AG20443 (cell line): ENCODE measurements around the gene MOCS1.

Source experiments
- DNase-seq: peaks from one replicate; pipeline ENCODE4 v3.0.0; 2012; ENCODE audit warnings: low spot score, mixed read lengths

MOCS1 gene

DNA sequence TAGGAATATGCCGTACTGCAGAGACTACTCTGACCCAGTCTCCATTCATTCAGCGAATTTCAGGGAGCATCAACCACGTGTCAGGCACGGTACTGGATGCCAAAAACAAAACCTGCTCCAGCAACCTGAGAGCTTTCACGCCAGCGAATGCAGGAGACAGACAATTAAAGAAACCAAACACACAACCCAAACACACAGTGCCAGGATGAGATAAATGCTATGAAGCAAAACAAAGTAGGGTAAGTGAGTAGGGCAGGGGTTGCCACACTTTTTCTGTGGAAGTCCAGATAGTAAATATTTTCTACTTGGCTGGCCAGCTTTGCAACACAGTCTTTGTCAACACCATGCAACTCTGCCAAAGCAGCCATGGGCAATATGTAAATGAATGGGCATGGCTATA is 10.0 kb downstream of the MOCS1 start:
- DNase-seq: no peak

DNA sequence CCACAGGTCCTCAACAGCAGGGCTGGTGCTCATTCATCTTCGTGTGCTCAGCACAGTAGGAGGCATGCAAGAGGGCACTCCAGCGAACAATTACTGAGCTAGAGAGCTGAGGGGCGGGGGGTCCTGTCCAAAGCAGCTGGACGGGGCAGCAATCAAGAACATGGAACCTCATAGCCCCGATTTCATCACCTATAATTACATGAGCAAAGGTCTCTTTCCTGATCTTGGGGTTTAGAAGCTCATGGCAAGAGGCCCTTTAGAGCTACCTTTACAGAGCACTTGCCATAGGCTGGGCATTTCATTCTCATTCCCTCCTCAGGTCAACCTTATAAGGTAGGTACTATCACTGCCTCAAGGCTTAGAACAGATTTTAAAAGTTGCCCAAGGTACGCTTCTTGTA is 10.4 kb downstream of the MOCS1 start:
- no peak for DNase-seq

- no peak for DNase-seq
Measured at GRCh38 chr6:39923394-39923793, 10.9 kb downstream of the MOCS1 start.

DNA sequence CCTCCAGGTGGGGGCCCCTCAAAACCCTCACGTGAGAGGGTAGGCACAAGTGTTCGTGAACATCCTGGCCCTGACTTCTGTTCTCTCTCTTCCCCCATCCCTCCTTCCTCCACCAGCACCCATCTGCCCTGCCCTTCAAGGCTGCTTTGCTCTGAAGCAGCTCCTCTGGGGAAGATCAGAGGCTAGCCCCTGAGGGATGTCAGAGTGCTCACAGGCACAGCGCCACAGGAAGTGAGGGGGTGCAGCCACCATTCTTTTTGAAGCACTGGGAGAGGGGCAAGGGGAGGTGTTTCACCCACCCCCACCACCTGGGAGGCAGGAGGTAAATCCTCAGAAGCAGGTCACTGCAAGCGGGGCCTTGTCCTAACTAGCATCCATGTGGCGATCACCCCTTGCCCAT is 11.4 kb downstream of the MOCS1 start:
- DNase-seq: no peak

GRCh38 chr6:39920157-39920556 is 14.1 kb downstream of the MOCS1 start:
- no peak for DNase-seq

DNA sequence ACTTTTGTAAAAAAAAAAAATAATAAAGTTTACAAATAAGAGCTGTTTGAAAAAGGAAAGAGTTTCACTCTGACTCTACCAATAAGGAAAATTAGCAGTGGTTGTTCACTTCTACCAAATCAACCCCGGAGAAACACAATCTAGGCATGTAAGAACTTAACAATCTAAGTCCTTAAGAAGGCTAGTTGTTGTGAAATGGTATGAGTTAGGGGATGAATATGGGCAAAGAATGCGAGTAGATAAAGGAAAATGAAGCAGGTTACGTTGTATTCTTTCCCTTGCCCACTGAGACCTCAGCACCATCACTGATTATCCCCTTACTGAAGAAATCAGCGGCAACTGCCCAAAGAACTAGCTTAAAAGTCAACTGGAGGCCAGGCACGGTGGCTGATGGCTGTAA is 15.4 kb downstream of the MOCS1 start:
- no peak for DNase-seq

DNA sequence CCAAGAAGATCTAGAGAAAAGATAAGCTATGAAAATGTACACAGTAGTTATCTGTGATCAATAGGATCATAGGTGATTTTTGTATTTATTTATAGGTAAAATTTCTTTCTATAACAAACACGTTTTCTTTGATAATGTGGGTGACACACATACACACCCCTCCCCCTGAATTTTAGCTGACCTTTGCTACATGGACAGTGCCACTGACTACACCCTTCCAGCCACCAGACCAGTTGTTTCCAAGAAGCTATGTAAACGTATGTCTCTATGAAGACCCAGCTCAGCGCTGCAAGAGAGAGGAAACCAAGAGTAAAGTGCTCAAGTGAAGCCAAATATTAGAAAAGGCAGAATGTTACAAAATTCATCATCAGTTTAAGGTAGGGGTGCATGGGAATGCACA is 16.3 kb downstream of the MOCS1 start:
- DNase-seq: no peak

- DNase-seq: no peak
Measured at GRCh38 chr6:39917329-39917728, 16.9 kb downstream of the MOCS1 start.

GRCh38 chr6:39915866-39916265 is 18.4 kb downstream of the MOCS1 start:
- no peak for DNase-seq

DNA sequence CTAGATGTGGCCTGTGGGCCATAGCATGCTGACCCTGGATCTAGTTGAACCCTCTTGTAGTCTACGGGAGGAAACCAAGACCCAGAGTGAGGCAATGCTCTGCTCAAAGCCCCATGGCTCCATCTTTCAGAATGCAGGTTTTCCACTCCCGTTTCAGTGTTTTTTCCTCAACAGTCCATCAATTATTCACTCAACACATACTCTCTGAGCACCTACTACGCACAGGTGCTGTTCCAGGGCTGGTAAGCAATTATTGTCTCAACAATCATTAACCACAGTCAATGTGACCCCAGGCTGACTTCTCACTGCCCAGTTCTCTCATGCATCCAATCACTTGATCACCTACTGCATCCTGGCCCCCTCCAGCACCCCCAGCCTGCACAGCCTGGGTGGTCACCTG is 20.0 kb downstream of the MOCS1 start:
- DNase-seq: no peak

- no peak for DNase-seq
Measured at GRCh38 chr6:39913391-39913916, 20.8 kb downstream of the MOCS1 start.

DNA sequence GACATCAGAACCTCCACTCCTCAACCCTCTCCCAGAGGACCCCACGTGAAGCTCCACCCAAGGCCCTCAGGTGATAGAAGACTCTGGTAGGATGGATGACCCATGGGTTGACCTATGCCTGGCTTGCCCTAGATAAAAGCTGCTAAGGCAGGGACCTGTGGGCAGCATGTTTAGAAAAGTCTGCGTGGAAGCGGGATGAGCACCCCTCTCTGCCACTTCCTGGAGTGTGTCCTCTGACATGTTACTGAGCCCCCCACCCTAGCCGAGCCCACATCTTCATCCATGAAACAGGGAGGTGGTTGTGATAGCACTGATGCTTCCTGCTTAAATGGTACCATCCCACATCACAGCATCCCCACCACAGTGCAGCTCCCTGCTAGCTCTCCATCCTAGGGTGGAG is 21.8 kb downstream of the MOCS1 start:
- no peak for DNase-seq

GRCh38 chr6:39911513-39912125 is 22.6 kb downstream of the MOCS1 start:
- no peak for DNase-seq

GRCh38 chr6:39910744-39911143 is 23.5 kb downstream of the MOCS1 start:
- DNase-seq: no peak

- no peak for DNase-seq
Measured at GRCh38 chr6:39910164-39910563, 24.1 kb downstream of the MOCS1 start.

DNA sequence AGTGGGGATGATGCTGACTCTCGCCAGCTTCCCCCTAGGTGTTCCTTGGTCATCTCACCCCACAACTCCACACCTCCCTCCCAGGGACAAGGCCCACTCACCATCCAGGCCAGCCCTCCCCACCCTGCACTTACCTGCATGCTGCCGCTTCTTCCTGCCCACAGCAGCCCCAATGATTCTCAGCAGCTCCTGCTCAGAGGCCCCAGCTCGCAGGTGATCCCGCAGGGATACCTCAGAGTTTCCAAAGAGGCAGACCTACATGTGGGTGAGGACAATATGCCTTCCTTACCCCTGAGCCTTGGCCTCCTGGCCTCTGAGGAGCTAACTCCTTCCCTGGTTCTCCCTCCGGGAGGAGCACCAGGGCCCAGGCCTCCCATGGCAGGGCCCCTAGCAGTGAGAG is 24.6 kb downstream of the MOCS1 start:
- no peak for DNase-seq

DNA sequence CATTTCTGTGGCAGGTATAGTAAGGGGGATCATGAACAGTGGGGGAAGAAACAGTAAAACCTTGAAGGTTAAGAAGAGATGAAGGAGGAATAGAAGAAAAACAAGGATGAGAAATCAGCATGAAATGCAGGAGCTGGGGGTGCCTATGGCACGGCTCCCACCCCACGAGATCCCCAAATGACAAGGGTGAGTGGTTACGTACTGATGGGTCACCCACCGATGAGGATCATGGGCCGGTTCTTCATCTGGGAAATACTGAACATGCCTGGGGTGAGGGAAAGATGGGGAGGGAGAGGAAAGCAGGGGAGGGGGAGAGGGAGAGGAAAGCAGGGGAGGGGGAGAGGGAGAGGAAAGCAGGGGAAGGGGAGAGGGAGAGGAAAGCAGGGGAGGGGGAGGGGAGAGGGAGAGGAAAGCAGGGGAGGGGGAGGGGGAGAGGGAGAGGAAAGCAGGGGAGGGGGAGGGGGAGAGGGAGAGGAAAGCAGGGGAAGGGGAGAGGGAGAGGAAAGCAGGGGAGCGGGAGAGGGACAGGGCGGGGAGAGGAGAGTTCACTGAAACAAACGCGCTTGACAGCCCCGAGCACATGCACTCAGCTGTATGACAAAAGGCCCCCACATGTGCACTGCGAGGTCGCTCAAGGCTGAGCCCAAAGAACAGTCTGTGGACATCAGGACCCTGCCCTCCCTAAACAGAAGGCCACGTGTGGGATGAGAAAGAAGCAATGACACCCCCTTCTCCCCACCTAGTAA is 25.3 kb downstream of the MOCS1 start:
- no peak for DNase-seq

DNA sequence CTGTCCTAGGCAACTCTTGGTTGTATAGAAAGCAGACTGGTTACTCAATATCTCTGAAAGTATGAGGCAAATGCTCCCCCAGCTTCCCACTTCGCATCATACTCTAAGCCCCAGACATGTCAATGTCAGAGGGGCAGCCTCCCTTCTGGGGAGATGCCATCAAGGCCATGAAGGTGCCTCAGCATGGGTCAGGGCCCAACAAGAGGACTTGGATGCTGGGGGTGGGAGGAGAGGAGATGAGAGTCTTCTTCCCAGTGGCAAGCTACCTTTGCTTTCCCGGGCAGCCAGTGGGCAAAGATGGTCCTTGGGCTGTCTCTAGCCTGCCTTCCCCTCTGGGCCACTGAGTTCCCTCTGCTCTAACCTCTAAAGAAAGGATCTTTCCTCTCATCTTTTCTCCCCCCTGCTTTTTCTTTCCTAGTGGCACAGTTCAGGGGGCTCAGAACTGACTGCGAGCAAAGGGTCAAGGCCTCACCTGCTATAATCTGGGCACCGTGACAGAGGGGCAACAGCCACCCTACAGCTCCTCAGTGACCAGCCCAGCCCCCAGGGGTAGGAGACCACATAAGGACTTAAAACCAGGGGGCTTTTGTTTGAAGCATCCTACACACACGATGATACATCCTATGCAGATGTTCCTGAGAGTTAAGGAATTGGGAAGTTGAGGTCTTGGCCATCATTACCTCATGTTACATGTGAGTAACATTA is 26.2 kb downstream of the MOCS1 start:
- DNase-seq: no peak

DNA sequence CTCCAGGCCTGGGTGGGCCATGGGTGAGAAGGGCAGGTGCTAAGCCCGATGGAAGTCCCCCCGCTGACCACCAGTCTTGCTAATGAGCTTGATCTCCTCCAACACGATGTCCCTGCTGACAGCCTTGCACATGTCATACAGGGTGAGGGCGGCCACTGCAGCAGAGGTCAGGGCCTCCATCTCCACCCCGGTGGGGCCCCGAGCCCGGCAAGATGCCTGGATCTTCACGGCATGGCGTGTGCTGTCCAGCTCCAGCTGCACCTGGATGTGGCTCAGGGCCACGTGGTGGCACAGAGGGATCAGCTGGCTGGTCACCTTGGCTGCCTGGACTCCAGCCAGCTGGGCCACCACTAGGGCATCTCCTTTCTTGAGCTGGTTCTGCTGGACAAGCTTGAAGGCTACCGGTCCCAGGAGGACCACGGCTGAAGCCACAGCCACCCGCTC is 27.9 kb downstream of the MOCS1 start:
- DNase-seq: no peak

DNA sequence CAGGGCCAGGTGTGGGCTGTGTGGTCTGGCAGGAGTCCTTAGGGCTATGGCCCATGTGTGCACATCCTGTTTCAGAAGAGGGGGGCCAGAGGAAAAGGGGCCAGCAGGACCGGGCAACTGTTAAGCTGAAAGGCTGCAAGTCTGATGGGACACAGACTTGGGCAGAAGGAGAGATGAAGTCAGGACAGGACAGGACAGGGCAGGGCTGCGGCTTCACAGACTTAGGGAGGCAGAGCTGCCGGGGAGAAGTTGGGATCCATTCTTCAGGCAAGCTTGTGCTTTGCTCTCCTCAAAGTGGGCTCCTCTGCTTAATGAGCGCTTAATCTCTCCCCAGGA is 28.7 kb downstream of the MOCS1 start:
- no peak for DNase-seq

GRCh38 chr6:39904946-39905639 is 29.2 kb downstream of the MOCS1 start:
- DNase-seq: no peak

- no peak for DNase-seq
Measured at GRCh38 chr6:39903656-39904055, 30.6 kb downstream of the MOCS1 start.
